Erythroblast (primary cell): ENCODE results near the gene FGD3.

ENCODE experiments used
- GATA1 ChIP-seq: IDR thresholded peaks from 2 replicates; pipeline ENCODE4 v1.6.1; 2011; ENCODE audit warnings: low read depth, mild to moderate bottlenecking, control low read depth, low read length, moderate library complexity
- POLR2A ChIP-seq: IDR thresholded peaks from 2 replicates; pipeline ENCODE4 v1.6.1; 2011; ENCODE audit warnings: mild to moderate bottlenecking, low read length

- TF ChIP-seq POLR2A: no peak
- no peak for TF ChIP-seq GATA1
Measured at GRCh38 chr9:93041108-93041802, 93.9 kb downstream of the FGD3 start.
